BJ (cell line): ENCODE data around the gene ZNF273. TPM values are rescaled to one million over a fixed set of nuclear protein-coding genes. Genes with fewer than 3 reads are reported as not detected.
A peak's percentile ranks its signal among the peaks of the same experiment; 100 is the strongest.
"Not testable (repeated sequence)": the region's sequence is repeated elsewhere in the genome, so short reads cannot be mapped to it uniquely, and the experiment has no call there.

Experiments
- CTCF ChIA-PET: fragments of 350-600 bp; formaldehyde crosslinking; extraction: SDS; loops from one replicate; lab custom pipeline; 2021; ENCODE audit warnings: antibody characterized with exemption, inconsistent platforms; lab: Yijun Ruan, JAX
- POLR2A ChIA-PET: fragments of 300-600 bp; sonication (Branson Sonifier 250); formaldehyde crosslinking; extraction: SDS; loops from one replicate; lab custom pipeline; 2021; ENCODE audit warnings: antibody characterized with exemption; lab: Charles Lee
- DNase-seq: peaks from one replicate; pipeline ENCODE4 v3.0.0-alpha.2; 2011; ENCODE audit warnings: low read depth
- H3K27me3 ChIP-seq: 2 replicates; pipeline ENCODE4 v1.6.0; 2011; ENCODE audit warnings: low read length; ENCODE audit not compliant: control insufficient read depth, insufficient read depth
- H3K36me3 ChIP-seq: 2 replicates; pipeline ENCODE4 v1.5.1; 2011; ENCODE audit warnings: low read length; ENCODE audit not compliant: control insufficient read depth, insufficient read depth
- H3K4me3 ChIP-seq: 2 replicates; pipeline ENCODE4 v1.5.1; 2011; ENCODE audit warnings: low read depth, mild to moderate bottlenecking, control low read depth, low read length
- polyA plus RNA-seq: library from polyadenylated mRNA; depleted of rRNA; stranded (reverse); fragments of >200 nt; gene quantifications from 2 replicates; pipeline ENCODE4 v1.2.3, GENCODE V29; 2011
- TF ChIP-seq, protein P1 (sequence below): IDR thresholded peaks from 2 replicates; pipeline ENCODE4 v1.5.1; 2011; ENCODE audit warnings: low read depth, mild to moderate bottlenecking, control low read depth, inconsistent platforms, low read length, moderate library complexity; ENCODE audit not compliant: insufficient read depth

Gene ZNF273
- polyA plus RNA-seq, 1 experiment = 1.3 TPM

DNA sequence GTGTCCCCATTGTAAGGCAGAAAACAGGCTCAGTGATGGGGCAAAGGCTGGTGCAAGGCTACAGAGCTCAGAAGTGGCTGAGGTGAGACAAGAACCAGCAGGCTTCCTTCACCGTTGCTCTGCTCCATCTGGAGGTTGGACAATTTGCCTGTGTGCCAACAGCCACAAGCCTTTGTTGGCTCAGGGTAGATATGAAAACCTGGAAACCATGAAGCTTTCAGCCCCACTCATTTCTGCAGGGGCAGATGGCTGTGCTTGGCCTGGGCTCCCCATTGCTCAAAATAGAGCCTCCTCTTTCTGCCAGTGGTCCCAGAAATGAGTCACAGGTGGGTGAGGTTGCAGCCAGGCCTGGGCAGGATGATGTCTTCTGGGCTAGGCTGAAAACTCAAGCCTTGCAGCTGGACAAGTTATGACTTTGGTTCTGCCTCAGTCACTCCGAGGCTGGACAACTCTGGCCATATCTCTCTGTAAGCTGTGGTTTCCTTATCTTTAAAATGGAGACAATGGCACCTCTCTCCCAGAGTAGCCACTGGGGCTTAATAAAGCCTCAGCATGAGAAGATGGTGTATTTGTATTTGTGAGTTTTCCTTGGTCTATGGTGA, 12.2 kb upstream of the ZNF273 start:
- DNase-seq = no peak
- no peaks in the 10 kb centered on the region for H3K36me3 ChIP-seq
- ChIA-PET POLR2A (no interaction called here), CTCF (interaction anchor here (1.3 kb wide), 1 partner anchor 16 kb away, joined by 3 read pairs; no protein-coding TSS in a partner anchor)
- H3K27me3 ChIP-seq = peaks cover 27% of the 10 kb centered on the region
- TF ChIP-seq, protein P1, sequence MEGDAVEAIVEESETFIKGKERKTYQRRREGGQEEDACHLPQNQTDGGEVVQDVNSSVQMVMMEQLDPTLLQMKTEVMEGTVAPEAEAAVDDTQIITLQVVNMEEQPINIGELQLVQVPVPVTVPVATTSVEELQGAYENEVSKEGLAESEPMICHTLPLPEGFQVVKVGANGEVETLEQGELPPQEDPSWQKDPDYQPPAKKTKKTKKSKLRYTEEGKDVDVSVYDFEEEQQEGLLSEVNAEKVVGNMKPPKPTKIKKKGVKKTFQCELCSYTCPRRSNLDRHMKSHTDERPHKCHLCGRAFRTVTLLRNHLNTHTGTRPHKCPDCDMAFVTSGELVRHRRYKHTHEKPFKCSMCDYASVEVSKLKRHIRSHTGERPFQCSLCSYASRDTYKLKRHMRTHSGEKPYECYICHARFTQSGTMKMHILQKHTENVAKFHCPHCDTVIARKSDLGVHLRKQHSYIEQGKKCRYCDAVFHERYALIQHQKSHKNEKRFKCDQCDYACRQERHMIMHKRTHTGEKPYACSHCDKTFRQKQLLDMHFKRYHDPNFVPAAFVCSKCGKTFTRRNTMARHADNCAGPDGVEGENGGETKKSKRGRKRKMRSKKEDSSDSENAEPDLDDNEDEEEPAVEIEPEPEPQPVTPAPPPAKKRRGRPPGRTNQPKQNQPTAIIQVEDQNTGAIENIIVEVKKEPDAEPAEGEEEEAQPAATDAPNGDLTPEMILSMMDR = no peak
- H3K4me3 ChIP-seq = no peak overlapping the region

DNA sequence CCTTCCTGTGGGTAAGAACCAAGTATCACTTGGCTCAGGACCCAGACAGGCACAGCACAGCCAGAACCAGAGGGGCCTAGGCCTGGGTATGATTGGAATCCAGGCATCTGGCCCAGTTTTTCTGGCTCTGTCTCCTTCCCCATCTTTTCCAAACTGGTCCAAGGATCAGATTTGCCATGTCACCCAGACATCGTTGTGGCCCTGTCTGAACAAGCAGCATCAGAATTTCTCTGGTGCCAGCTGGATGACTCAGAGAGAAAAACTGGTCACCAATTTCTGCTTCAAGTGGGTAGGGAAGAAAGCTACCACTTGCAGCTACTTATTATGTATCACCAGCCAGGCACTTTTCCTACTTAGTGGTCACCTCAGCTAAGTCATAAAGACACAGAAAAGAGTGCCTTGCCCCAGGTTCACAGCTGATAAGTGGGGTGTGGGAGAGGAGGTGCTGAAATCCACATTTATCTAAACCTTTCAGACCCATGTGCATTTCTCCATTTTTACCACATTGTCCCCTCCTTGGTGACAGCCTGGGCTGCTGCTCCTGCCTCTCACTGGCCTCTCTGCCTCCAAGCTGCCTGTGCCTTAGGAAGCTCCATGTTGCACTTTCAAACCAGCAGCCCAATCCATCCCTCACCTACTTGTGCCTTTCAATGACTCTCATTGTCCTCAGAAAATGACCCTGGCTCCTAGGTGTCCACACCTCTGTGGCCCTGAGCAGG, 11.6 kb upstream of the ZNF273 start:
- CTCF ChIA-PET, H3K4me3 ChIP-seq, H3K36me3 ChIP-seq, DNase-seq, POLR2A ChIA-PET: not testable (repeated sequence)
- H3K27me3 ChIP-seq = peaks cover 27% of the 10 kb centered on the region

DNA sequence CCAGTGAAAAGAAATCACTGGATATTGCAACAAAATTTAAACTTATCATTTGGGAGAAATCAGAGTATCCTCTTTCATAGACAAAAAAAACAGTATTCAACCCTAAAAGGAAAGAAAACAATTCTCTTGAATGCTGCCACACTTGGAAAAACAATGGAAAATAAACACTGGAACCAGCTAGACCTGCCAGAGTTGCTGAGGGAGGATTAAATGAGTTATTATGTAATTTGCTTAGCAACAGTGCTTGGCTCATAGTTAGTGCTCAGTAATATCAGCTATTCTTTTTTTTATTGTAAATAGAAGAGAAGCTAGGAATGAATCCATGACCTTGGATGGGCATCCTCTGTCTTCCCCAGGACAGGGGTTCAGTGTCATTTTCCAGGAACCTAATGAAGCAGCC, 11.0 kb upstream of the ZNF273 start:
- ChIA-PET CTCF (no interaction called here), POLR2A (no interaction called here)
- Histone ChIP-seq H3K4me3 (no peak overlapping the region), H3K36me3 (no peaks in the 10 kb centered on the region), H3K27me3 (peaks cover 27% of the 10 kb centered on the region)
- TF ChIP-seq, protein P1 = no peak
- no peak for DNase-seq

DNA sequence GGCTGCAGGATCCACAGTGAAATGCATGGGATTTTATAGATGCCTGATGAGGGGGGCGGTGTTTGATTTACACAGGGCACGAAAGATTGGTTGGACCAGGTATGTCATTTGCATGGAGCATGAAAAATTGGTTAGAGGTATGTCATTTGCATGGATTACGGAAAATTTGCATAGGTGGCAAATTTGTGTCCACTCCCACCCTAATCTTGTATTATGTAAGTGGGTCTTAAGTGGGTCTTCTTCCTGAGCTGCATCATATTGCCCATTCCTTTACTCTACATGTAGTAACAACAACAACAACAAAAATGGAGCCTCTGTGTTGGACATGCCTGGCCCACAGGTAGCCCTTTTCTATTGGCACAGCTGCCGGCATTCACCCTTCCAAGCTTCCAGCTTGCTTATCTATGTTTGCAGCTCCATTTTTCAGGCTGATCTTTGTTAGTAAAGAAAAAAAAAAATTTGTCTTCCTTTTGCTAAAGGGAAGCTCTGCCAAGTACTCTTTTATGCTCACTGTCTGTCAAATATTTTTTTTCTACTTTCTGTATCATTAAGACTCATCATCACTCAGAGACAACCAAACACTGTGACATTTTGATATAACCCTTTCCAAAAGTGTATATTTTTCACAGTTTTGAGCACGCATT, 10.3 kb upstream of the ZNF273 start:
- DNase-seq = no peak
- TF ChIP-seq, protein P1 = no peak
- Histone ChIP-seq H3K4me3 (no peak overlapping the region), H3K27me3 (peaks cover 26% of the 10 kb centered on the region), H3K36me3 (no peaks in the 10 kb centered on the region)
- CTCF ChIA-PET = no interaction called here
- POLR2A ChIA-PET = no interaction called here

DNA sequence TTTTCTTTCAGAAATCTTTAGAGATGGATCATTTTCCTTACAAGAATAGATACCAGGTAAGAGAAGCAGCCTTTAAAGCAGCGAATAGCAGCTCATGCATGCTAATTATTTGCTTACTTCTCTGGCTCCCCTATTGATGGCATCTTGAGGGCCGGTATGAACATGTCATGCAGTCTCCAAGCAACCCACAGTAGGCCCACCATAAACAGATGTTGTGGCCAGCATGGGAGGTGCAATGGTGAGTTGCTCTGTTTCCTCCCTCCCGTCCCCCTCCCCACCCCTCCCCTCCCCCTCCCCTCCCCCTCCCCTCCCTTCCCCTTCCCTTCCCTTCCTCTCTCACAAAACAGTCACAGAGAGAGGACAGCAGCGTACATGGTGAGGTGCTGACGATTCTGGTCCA, 9.7 kb upstream of the ZNF273 start:
- POLR2A ChIA-PET = no interaction called here
- Histone ChIP-seq H3K27me3 (peaks cover 20% of the 10 kb centered on the region), H3K4me3 (no peak overlapping the region), H3K36me3 (no peaks in the 10 kb centered on the region)
- CTCF ChIA-PET = no interaction called here
- TF ChIP-seq, protein P1 = no peak
- no peak for DNase-seq

DNA sequence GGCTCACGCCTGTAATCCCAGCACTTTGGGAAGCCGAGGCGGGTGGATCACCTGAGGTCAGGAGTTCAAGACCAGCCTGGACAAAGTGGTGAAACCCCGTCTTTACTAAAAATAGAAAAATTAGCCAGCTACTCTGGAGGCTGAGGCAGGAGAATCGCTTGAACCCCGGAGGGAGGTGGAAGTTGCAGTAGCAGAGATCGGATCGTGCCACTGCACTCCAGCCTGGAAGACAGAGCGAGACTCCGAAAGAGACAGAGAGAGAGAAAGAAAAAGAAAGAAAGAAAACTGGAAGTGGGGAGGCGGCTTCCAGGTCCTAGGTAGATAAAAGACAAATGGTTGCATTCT, 640 bp upstream of the ZNF273 start:
- ChIA-PET CTCF (interaction anchor here (1.3 kb wide), 1 partner anchor 49 kb away, joined by 3 read pairs; no protein-coding TSS in a partner anchor), POLR2A (interaction anchor here (0.6 kb wide), 1 partner anchor 10 kb away, joined by 4 read pairs; no protein-coding TSS in a partner anchor)
- not testable (repeated sequence) for H3K27me3 ChIP-seq, H3K36me3 ChIP-seq, DNase-seq
- peak overlapping the region; percentile 92 for H3K4me3 ChIP-seq
